Raji (cell line): Measurements from ENCODE around the gene TCHH.

Experiments
- POLR2A ChIP-seq: IDR thresholded peaks from 2 replicates; pipeline ENCODE4 v1.6.1; 2011; ENCODE audit warnings: low read depth, low read length, control low read depth; ENCODE audit not compliant: insufficient read depth

The TCHH gene

GRCh38 chr1:152115344-152115743 lies at the start of gene TCHH:
Gene TCHH (minus strand): TSS chr1:152115444. CDS start chr1:152114080, 1,364 bp downstream.
- no peak for TF ChIP-seq POLR2A

GRCh38 chr1:152164517-152165136 lies 49.4 kb upstream of the TCHH start:
- no peak for TF ChIP-seq POLR2A

DNA sequence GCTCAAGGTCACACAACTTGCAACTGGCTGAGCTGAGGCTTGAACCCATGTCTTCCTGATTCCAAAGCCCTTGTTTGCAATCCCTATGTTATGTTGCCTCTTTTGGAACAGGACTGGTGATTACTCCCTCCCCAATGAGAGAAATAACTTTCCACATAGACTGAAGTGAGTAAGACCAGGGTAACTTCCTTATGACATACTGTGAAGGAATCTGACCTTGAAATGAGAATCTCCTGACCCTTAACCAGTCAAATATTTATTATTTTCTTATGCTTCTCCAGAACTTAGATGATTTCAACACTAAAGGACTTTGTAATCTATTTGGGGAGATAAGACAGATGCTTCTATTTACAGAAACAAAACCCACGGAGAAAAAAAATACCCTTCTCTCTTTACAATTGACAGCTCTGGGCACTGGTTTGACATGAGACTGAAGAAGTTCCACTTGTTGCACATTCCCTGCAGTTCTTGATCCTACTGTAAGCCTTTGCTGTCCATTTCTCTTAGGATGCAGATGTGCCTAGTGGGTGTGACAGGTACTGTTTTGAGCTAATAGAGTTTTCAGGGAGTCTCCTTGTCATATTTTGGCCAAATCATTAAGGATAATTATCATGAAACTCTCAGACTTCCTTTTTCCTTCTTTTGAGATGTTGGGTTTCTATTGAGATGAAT lies 47.7 kb upstream of the TCHH start:
- no peak for TF ChIP-seq POLR2A

DNA sequence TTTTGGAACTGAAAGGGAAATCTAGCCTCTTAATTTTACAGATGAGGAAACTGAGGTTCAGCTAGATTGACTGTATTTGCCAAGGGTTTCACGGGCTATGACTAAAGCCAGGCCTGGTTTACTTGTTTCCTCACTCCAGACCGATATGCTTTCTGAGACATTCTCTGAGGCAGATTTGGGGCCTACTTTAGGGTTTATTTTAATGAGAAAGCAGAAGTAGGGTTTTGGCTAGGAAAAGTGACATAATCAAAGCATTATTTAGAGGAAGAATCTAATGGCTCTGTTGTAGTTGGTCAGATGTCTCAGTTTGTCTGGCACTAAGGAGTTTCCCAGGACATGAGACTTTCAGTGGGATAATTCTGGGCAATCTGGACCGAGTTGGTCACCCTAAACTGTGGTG lies 45.3 kb upstream of the TCHH start:
- TF ChIP-seq POLR2A, result no peak

GRCh38 chr1:152159144-152159543 lies 43.9 kb upstream of the TCHH start, which contains the start of gene RPTN:
Gene RPTN (minus strand): TSS chr1:152159228. CDS start chr1:152157889, 1,339 bp downstream.
- no peak for TF ChIP-seq POLR2A

- TF ChIP-seq POLR2A, result no peak
Measured at GRCh38 chr1:152153996-152154395, 38.8 kb upstream of the TCHH start.

DNA sequence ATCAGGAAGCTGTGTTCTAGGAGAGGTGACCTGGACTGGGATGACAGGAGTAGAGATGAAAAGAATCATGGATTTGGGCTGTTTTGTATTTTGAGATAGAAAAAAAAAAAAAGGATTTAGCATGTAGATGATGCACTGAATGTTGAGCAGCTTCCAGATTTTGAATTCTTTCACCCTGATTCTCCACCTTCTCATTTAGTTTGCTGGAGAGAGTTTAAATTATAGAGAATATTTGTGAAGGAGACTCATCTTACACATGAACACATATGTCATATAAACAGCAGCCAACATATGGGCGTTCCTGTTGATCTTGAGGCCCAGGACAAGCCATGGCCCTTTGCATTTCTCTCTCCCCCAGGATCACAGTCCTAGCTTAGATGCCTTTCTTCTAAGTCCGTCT lies 36.4 kb upstream of the TCHH start:
- TF ChIP-seq POLR2A, result no peak

DNA sequence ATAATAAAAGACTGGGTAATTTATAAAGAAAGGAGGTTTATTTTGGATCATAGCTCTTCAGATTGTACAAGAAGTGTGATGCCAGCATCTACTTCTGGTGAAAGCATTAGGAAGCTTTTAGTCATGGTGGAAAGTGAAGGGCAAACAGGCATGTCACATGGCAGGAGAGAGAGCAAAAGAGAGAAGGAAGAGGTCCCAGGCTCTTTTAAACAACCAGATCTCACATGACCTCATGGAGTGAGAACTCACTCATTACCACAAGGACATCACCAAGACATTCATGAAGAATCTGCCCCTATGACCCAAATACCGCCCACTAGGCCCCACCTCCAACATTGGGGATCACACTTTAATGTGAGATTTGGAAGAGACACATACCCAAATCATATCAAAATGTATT lies 33.7 kb upstream of the TCHH start:
- TF ChIP-seq POLR2A, result no peak

GRCh38 chr1:152148051-152148450 lies 32.8 kb upstream of the TCHH start:
- no peak for TF ChIP-seq POLR2A

DNA sequence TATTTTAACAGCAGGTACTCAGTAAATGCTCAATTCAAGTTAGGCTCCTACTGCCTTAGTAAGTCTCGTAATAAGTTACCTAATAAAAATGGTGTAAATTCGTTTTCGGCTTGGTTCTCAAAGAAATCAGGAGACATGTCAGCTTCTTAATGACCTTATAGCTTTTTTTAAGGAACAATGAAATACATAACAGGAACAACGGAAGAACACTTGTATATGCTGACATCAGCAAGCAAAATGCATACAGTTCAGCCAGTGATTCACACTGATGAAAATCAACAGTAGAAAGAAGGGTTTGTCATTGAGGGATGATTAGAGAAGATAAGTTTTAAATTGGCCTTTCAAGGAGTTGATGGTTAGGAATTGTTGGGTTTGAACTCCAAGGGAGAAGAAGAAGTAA lies 30.5 kb upstream of the TCHH start:
- no peak for TF ChIP-seq POLR2A

DNA sequence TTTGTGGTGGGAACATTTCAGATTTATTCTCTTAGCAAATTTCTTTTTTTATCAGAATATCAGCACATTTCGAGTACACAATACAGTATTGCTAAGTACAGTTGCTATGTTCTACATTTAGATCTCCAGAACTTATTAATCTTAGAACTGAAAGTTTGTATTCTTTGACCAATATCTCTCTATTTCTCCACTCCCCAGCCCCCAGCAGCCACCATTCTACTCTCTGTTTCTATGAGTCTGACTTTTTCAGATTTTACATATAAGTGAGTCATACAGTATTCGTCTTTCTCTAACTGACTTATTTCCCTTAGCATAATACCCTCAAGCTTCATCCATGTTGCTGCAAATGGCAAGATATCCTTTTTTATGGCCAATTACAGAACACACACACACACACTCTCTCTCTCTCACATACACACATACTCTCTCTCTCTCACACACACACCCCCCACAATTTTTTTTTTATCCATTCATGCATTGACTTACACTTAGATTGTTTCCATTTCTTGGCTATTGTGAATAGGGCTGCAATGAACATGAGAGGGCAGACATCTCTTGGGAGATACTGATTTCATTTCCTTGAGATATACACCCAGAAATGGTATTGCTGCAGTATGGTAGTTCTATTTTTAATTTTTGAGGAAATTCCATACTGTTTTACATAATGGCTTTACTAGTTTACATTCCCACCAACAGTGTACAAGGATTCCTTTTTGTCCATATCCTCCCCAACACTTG lies 28.1 kb upstream of the TCHH start:
- no peak for TF ChIP-seq POLR2A

DNA sequence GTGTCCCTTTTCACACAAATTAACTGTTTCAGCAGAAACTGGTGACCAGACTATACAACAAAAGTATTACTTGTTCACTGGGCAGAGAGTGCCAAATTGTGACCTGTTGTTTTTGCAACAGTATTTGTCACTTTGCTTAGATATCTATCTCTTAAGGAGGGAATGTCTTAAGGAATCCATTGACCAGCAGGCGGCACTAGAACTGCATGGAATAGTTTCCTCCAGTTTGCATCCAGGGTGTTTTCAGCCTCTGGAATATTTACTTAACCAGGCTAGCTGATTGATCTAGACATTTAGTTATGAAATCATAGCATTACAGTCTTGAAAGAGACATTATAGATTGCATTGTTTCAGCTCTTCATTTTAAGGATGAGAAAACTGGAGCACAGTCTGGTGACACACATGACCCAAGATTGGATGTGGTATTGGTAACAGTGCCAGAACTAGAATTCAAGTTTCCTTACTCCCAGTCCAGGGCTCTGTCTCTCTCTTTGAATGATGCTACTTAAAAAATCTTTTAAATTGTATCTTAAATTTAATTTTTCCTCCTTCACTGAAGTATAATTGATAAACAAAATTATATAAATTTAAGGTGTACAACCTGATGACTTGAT lies 26.8 kb upstream of the TCHH start:
- TF ChIP-seq POLR2A, result no peak

DNA sequence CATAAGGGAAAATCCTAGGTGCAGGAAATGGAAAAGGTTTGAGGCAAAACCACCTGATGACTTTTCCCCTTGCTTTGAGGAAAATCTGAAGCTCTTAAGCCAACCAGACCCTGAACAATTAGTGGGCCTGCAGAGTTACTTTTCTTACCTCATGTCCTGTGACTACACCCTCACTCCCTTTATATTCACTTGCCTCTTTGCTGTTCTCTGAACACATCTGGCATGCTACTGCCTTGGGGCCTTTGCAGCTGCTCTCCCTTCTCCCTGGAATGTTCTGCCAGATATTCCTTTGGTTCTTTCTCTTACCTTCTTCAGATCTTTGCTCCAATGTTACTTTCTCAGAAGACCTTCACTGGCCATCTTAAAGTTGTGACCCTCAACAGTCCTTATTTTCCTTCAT lies 22.0 kb upstream of the TCHH start:
- no peak for TF ChIP-seq POLR2A

- no peak for TF ChIP-seq POLR2A
Measured at GRCh38 chr1:152130186-152130585, 14.9 kb upstream of the TCHH start.

DNA sequence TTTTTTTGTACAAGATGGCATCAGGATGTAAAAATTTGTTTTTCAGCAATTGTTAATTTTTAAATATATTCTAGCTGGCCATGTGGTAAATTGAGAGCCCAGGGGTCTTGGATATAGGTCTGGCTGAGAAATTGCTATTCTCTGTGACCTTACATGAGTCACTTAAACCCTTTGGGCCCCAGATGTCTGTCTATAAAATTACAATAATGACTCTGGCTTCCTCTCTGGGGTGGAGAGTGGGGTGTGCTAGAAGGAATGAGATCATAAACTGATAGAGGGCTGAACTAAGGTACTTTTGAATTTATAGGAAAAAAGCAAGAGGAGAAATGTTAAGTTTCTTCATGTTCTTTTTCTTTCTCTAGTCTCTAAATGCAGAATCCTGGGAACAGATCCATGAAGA lies 12.4 kb upstream of the TCHH start:
- TF ChIP-seq POLR2A, result no peak
